HG02970 (cell line): ENCODE results near the gene ANKRD17.

ENCODE experiments used
- ATAC-seq: cut with Tn5 transposase; IDR thresholded peaks from one replicate; pipeline ENCODE4 v1.9.1; 2021; ENCODE audit warnings: mild to moderate bottlenecking, moderate library complexity, moderate number of reproducible peaks; ENCODE audit not compliant: unreplicated experiment, low FRiP score

Gene ANKRD17

GRCh38 chr4:73068491-73069337 is 189.9 kb downstream of the ANKRD17 start:
- no peak for ATAC-seq

- no peak for ATAC-seq
Observed at GRCh38 chr4:73067971-73068394, 190.6 kb downstream of the ANKRD17 start.

- no peak for ATAC-seq
Observed at GRCh38 chr4:73066928-73067327, 191.7 kb downstream of the ANKRD17 start.

- no peak for ATAC-seq
Observed at GRCh38 chr4:73066445-73066844, 192.2 kb downstream of the ANKRD17 start.

GRCh38 chr4:73064536-73064935 is 194.1 kb downstream of the ANKRD17 start:
- no peak for ATAC-seq

GRCh38 chr4:73055241-73055897 is 203.2 kb downstream of the ANKRD17 start:
- no peak for ATAC-seq

GRCh38 chr4:73053974-73054480 is 204.6 kb downstream of the ANKRD17 start:
- no peak for ATAC-seq

GRCh38 chr4:73053076-73053475 is 205.5 kb downstream of the ANKRD17 start:
- ATAC-seq, result no peak

- no peak for ATAC-seq
Observed at GRCh38 chr4:73051625-73052024, 207.0 kb downstream of the ANKRD17 start.

- no peak for ATAC-seq
Observed at GRCh38 chr4:73045879-73046278, 212.7 kb downstream of the ANKRD17 start.

- no peak for ATAC-seq
Observed at GRCh38 chr4:73037057-73037456, 221.5 kb downstream of the ANKRD17 start.

- no peak for ATAC-seq
Observed at GRCh38 chr4:73036123-73036522, 222.5 kb downstream of the ANKRD17 start.

- ATAC-seq, result no peak
Observed at GRCh38 chr4:73034896-73035295, 223.7 kb downstream of the ANKRD17 start.

- ATAC-seq, result no peak
Observed at GRCh38 chr4:73028621-73029020, 230.0 kb downstream of the ANKRD17 start.
